ENCODE measurements around the gene C5orf46.

DNA sequence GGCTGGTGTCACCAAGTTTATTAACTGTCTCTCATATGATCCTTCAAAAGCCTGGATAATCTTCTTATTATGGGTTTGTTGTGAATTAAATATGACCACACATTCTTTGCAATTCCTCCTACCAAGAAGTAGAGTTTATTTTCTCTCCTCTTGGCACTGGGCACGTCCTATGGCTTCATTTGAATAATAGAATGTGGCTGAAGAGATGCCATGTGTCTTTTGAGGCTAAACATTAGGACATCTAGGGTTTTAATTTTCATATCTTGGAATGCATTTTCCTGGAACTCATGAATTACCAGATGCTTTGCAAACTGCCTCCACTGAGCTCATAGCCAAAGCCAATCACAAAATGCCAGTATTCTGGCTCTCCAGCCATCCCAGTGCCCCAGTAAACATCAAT lies 47.8 kb downstream of the C5orf46 start:
- TF ChIP-seq EZH2phosphoT487 (IDR thresholded peaks at IDR 0.05; ENCODE audit: insufficient read depth, low read depth), result no peak
- TF ChIP-seq EZH2 (IDR thresholded peaks at IDR 0.05; ENCODE audit: insufficient read depth, poor library complexity, severe bottlenecking), result no peak

Measured in GM23248 (cell line).